Adipocyte (in vitro differentiated cells): ENCODE data around the gene OR7G2.
A peak's percentile ranks its signal among the peaks of the same experiment; 100 is the strongest.

Experiments
- DNase-seq: peaks from one replicate; pipeline ENCODE4 v3.0.0-alpha.2; 2015; ENCODE audit warnings: low read depth
- H3K27me3 ChIP-seq: replicated peaks from 2 replicates; pipeline ENCODE4 v1.7.0; 2013; ENCODE audit warnings: mild to moderate bottlenecking, low read length, moderate library complexity; ENCODE audit not compliant: control insufficient read depth, insufficient read depth
- H3K36me3 ChIP-seq: 2 replicates; pipeline ENCODE4 v1.7.0; 2013; ENCODE audit warnings: low read length, mild to moderate bottlenecking, moderate library complexity; ENCODE audit not compliant: control insufficient read depth, insufficient read depth, severe bottlenecking
- H3K4me1 ChIP-seq: 2 replicates; pipeline ENCODE4 v1.7.0; 2013; ENCODE audit warnings: mild to moderate bottlenecking, low read length, moderate library complexity; ENCODE audit not compliant: control insufficient read depth, insufficient read depth
- H3K4me3 ChIP-seq: 2 replicates; pipeline ENCODE4 v1.7.0; 2013; ENCODE audit warnings: mild to moderate bottlenecking, low read length, moderate library complexity
- H3K9ac ChIP-seq: 2 replicates; pipeline ENCODE4 v1.7.0; 2013; ENCODE audit warnings: mild to moderate bottlenecking, low read length, moderate library complexity
- H3K9me3 ChIP-seq: 2 replicates; pipeline ENCODE4 v1.7.0; 2013; ENCODE audit warnings: mild to moderate bottlenecking, low read length, moderate library complexity; ENCODE audit not compliant: control insufficient read depth

OR7G2 gene

DNA sequence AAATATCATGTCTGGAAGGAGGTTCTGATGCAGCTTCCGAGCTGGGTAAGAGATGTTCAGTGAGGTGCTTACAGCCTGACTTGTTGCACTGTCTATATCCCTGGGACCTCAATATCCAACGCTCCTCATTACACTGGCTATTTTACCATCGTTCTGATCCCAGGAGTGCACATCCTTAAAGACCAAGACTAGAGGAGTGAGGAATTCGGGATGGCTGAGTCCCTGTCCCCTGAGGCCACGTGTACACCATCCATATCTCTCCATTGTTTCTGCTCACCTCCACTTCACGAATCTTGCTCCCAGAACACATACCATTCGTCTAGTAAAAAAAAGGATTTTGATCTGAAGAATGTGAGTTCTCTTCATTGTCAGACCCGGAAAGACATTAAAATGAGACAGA, at the start of gene OR7G2:
Gene OR7G2 (minus strand): TSS at position 101 of the 400 bp plus-strand sequence. CDS start 4,232 bp downstream, outside the sequence.
- H3K4me1 ChIP-seq = no peaks in the 10 kb centered on the region
- no peak within 1 kb of the TSS for H3K4me3 ChIP-seq
- no peaks in the 10 kb centered on the region for H3K27me3 ChIP-seq
- no peak for DNase-seq
- no peak within 1 kb of the TSS for H3K9ac ChIP-seq
- no peaks in the 10 kb centered on the region for H3K9me3 ChIP-seq
- H3K36me3 ChIP-seq = no peaks in the 10 kb centered on the region

DNA sequence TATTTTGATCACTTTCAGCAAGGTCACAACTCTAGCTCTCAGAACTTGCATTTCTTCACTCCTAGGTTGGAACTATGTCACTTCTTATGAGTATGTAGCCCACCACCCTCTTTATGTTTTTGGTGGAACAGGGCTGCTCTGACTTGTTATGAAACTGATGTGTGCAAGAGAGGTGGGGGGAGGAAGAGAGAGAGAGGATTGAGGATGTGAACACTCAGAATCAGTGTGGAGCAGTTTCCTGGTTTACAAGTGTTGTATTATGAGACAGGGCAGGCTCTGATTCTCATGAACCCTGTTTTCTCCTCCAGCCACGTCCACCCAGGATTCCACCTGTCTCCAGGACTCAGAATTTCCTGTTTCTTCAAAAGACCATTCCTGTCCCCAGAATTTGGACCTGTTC, 49.0 kb upstream of the OR7G2 start:
- no peaks in the 10 kb centered on the region for H3K27me3 ChIP-seq
- no peaks in the 10 kb centered on the region for H3K4me1 ChIP-seq
- peaks cover 56% of the 10 kb centered on the region for H3K9me3 ChIP-seq
- H3K36me3 ChIP-seq = peaks cover 75% of the 10 kb centered on the region
- H3K9ac ChIP-seq = no peak overlapping the region
- no peak overlapping the region for H3K4me3 ChIP-seq
- DNase-seq = no peak

DNA sequence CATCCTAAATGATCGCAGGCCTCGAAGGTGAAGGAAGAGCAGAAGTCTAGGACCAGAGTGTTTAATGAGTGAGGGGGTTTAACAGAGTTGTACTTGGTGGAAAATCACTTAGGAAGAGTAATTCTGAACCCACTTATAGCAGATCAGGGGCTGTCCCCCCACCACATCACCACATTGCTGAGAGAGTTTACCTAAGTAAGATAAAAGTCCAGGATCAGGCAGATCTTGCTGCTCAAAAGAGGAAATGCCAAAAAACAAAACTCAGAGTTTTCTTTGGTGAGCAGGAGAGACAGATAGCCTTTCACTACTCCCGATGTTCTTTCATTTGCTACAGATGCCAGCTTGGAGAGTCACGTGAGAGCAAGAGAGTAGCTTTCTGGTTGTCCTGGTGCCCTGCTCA, 48.3 kb upstream of the OR7G2 start:
- H3K27me3 ChIP-seq = no peaks in the 10 kb centered on the region
- no peak for DNase-seq
- H3K36me3 ChIP-seq = peaks cover 68% of the 10 kb centered on the region
- no peaks in the 10 kb centered on the region for H3K4me1 ChIP-seq
- peaks cover 49% of the 10 kb centered on the region for H3K9me3 ChIP-seq
- no peak overlapping the region for H3K9ac ChIP-seq
- H3K4me3 ChIP-seq = no peak overlapping the region

DNA sequence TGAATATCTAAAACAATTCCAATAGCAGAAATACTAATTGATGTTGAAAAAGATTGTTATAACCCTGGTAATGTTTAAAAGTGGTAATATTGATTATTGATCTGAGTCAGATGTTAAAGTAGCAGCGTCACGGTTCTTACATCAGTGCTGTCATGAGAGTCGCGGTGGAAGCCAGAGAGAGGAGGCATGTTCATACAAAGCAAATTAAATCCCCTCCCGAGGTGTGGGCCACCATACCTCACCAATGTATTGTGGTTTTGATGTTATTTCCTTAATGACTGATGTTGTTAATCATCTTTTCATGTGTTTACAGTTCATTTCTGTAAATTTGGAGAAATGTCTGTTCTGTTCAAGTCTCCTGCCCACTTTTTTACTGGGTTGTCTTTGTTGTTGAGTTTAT, 44.1 kb upstream of the OR7G2 start:
- peaks cover 41% of the 10 kb centered on the region for H3K36me3 ChIP-seq

DNA sequence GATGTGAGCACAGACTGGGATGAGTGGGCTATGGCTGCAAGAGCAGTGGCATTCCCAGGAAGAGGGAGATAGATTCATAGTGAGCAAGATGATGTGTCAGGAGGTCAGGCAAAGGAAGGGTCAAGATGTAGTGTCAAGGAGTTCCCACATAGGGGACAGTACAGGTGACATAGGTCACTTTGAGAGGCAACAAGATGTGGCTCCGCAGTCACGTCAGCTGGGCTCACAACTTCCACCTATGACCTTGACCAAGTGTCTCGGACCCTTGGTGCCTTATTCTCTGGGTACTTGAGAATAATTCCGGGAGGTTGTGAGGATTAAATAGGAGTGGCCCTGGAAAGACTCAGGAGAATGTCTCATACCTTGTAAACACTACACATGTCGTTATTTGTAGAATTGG, 43.4 kb upstream of the OR7G2 start:
- Histone ChIP-seq H3K4me1 (no peaks in the 10 kb centered on the region), H3K27me3 (no peaks in the 10 kb centered on the region), H3K9ac (no peak overlapping the region), H3K4me3 (no peak overlapping the region), H3K9me3 (peaks cover 29% of the 10 kb centered on the region), H3K36me3 (peaks cover 35% of the 10 kb centered on the region)
- DNase-seq = no peak

More for the DNA sequence above, 44.1 kb upstream of the OR7G2 start:
- DNase-seq = no peak
- Histone ChIP-seq H3K4me1 (no peaks in the 10 kb centered on the region), H3K4me3 (no peak overlapping the region), H3K9me3 (peaks cover 28% of the 10 kb centered on the region), H3K27me3 (no peaks in the 10 kb centered on the region), H3K9ac (no peak overlapping the region)

DNA sequence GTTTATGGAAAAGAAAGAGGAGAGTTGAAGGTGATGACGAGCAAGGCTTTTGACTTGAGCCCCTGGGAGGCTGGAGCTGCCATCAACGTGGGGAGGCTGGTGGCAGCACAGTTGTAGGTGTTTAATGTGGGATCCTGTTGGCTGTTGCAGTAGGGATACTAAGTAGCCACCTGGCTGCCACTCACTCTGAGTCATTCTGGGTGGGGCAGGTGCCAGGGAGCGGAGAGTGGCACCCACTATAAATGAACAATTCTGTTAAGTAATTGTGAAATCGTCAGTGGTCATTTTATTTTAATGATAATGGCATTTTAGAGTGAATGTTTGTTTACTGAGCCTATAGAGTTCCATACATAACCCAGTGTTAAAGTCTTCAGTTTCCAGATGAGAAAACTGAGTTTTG, 42.7 kb upstream of the OR7G2 start:
- DNase-seq = no peak
- H3K9me3 ChIP-seq = peaks cover 30% of the 10 kb centered on the region
- H3K4me3 ChIP-seq = no peak overlapping the region
- H3K4me1 ChIP-seq = no peaks in the 10 kb centered on the region
- peaks cover 35% of the 10 kb centered on the region for H3K36me3 ChIP-seq
- H3K27me3 ChIP-seq = no peaks in the 10 kb centered on the region
- no peak overlapping the region for H3K9ac ChIP-seq

DNA sequence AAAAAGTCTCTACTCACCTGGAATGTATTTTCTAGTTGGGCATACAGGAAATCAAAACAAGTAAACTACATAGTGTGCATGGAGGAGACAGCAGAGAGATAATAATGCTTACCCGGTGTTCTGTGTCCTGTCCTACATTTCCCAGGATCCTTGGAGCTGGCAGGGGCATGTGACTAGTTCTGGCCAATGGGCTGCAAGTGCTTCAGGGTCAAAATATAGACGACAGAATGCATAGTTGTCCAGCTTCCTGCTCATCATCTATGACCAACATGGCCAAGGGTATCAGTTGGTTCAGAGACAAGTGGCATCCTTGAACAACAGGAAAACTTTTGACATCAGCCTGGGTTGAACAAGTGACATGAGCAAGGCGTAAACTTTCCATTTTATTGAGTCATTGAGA, 41.4 kb upstream of the OR7G2 start:
- H3K27me3 ChIP-seq = no peaks in the 10 kb centered on the region
- DNase-seq = no peak
- peaks cover 29% of the 10 kb centered on the region for H3K36me3 ChIP-seq
- no peak overlapping the region for H3K9ac ChIP-seq
- H3K4me3 ChIP-seq = no peak overlapping the region
- H3K9me3 ChIP-seq = peaks cover 31% of the 10 kb centered on the region
- no peaks in the 10 kb centered on the region for H3K4me1 ChIP-seq

DNA sequence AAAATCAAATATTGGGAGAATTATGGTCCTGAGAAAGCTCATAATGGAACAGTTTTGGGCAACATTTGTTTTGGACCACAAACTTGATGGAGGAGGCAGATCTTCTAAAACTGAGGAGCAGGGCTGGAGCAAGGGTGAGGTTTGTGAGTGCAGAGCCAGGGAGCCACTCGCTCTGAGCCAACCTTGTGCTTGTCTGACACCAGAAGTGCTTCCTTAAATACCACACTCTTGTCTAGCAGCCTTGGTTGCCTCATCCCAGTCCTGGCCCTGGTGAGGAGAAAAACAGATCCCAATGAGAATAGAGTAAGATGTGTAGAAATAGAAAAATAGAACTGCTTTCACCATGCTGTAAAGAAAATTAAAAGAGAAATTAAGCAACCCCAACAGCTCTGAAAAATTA, 39.6 kb upstream of the OR7G2 start:
- peaks cover 14% of the 10 kb centered on the region for H3K36me3 ChIP-seq
- DNase-seq = no peak
- H3K4me3 ChIP-seq = no peak overlapping the region
- no peaks in the 10 kb centered on the region for H3K27me3 ChIP-seq
- no peaks in the 10 kb centered on the region for H3K4me1 ChIP-seq
- H3K9ac ChIP-seq = no peak overlapping the region
- H3K9me3 ChIP-seq = peaks cover 18% of the 10 kb centered on the region

DNA sequence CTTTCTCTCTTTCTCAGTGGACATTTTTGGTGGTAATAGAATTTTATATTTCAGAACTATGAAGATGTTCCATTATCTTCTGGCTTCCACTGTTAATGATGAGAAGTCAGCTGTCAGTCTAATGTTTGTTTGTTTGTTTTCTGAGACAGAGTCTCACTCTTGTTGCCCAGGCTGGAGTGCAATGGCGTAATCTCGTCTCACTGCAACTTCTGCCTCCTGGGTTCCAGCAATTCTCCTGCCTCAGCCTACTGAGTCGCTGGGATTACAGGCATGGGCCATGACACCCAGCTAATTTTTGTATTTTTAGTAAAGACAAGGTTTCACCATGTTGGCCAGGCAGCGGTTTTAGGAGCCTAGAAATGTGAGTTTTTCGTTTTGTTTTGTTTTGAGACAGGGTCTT, 37.6 kb upstream of the OR7G2 start:
- Histone ChIP-seq H3K36me3 (peaks cover 14% of the 10 kb centered on the region), H3K9me3 (peaks cover 18% of the 10 kb centered on the region), H3K27me3 (no peaks in the 10 kb centered on the region), H3K4me1 (peaks cover 8% of the 10 kb centered on the region), H3K4me3 (peak overlapping the region; percentile 1), H3K9ac (no peak overlapping the region)
- DNase-seq = peak; percentile 14

DNA sequence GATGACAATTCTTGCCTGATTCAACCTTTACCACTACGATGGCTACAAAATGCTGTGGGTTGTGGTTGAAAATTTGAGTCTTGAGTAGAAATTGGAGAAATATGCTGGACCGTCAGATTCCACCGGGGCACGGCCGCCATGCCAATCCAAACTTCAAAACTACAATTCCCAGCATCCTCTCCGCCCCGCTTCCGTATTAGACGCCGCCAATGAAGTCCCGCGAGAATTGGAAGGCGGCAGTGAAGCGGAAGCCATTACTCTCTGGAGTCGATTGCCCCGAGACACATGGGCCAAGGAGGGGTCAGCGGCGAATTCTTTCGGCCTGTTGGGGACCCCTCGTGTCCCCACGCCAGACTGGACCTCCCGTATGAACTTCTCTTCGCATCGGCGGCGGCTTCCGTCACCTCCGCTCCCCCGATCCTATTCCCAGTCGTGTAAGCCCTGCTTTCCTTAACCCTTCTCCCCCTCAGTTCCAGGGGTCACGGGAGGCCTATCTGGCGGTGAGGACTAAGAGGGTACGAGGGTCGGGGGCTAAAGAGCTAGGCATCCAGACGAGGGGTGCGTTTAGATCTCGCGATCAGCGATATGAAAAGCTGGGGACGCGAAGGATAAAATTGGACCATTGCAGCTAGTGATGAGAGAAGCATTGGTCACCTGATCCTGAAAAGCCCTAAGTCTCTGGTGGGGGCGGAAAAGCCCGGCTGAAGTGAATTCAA, 33.0 kb upstream of the OR7G2 start, which contains the start of gene ZNF317:
Gene ZNF317 (plus strand): TSS at position 239 of the 716 bp plus-strand sequence. CDS start 15,620 bp downstream, outside the sequence.
- Histone ChIP-seq H3K4me1 (peaks cover 11% of the 10 kb centered on the region), H3K4me3 (peak within 1 kb of the TSS; percentile 100), H3K9ac (peak within 1 kb of the TSS; percentile 99), H3K27me3 (no peaks in the 10 kb centered on the region), H3K9me3 (peaks cover 10% of the 10 kb centered on the region), H3K36me3 (no peaks in the 10 kb centered on the region)
- peak; percentile 99 for DNase-seq

DNA sequence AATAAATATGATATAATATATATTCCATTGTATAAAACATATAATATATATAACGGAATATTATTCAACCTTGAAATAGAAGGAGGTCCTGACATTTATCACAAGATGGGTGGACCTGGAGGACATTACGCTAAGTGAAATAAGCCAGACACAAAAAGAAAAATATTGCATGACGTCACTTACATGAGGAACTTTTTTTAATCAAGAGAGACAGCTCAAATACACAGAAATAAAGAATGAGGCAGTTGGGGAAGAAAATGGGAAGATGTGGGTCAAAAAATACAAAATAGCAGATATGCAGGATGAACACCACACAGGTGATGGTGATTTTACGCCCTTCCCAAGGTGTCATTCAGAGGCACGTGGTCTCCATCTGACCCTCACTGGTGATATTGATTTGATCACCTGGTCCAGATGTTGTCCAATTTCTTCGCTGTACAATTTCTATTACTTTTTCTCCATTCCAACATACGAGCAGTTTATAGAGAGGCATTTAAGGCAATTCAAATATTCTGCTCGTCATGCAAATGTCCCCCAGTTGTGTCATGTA, 32.4 kb upstream of the OR7G2 start:
- no peak for DNase-seq
- peak overlapping the region; percentile 99 for H3K9ac ChIP-seq
- H3K36me3 ChIP-seq = no peaks in the 10 kb centered on the region
- peaks cover 11% of the 10 kb centered on the region for H3K4me1 ChIP-seq
- peaks cover 4% of the 10 kb centered on the region for H3K9me3 ChIP-seq
- peak overlapping the region; percentile 100 for H3K4me3 ChIP-seq
- H3K27me3 ChIP-seq = no peaks in the 10 kb centered on the region
